Erythroblast (primary cell): Measurements from ENCODE around the gene CASP9.

Experiments
- GATA1 ChIP-seq: IDR thresholded peaks from 2 replicates; pipeline ENCODE4 v1.6.1; 2011; ENCODE audit warnings: low read depth, mild to moderate bottlenecking, control low read depth, low read length, moderate library complexity
- POLR2A ChIP-seq: IDR thresholded peaks from 2 replicates; pipeline ENCODE4 v1.6.1; 2011; ENCODE audit warnings: mild to moderate bottlenecking, low read length

DNA sequence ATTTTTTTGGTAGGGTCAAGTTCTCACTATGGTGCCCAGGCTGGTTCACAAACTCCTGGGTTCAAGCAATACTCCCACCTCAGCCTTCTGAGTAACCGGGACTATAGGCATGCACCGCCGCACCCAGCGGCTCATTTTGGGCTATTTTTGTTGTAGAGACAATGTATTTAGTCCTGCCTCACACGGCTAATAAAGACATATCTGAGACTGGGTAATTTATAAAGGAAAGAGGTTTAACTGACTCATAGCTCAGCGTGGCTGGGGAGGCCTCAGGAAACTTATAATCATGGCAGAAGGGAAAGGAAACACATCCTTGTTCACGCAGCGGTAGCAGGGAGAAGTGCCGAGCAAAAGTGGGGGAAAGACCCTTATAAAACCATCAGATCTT, 63.3 kb downstream of the CASP9 start:
- TF ChIP-seq POLR2A = no peak
- TF ChIP-seq GATA1 = no peak
